MCF 10A (cell line): Measurements from ENCODE around the gene NFATC3. TPM values are rescaled to one million over a fixed set of nuclear protein-coding genes. Genes with fewer than 3 reads are reported as not detected.
A peak's percentile ranks its signal among the peaks of the same experiment; 100 is the strongest.

Experiments used
- BruUV-seq: library from RNA; stranded (reverse); fragments of 400-500 nt; replicated peaks from 2 replicates; lab custom pipeline; 2021; lab: Mats Ljungman, UMichigan
- CTCF ChIA-PET: fragments of 300-600 bp; sonication (Branson Sonifier 250); formaldehyde crosslinking; extraction: SDS; loops from one replicate; lab custom pipeline; 2021; ENCODE audit warnings: antibody characterized with exemption, inconsistent platforms; lab: Yijun Ruan, JAX
- POLR2A ChIA-PET: fragments of 300-600, 350-650 bp; sonication (Branson Sonifier 250); formaldehyde crosslinking; extraction: SDS; loops from one replicate; lab custom pipeline; 2020; ENCODE audit warnings: antibody characterized with exemption, inconsistent platforms; lab: Yijun Ruan, JAX
- DNase-seq: peaks from one replicate; pipeline ENCODE4 v3.0.0-alpha.2; 2018; ENCODE audit not compliant: unreplicated experiment
- H3K27ac Mint-ChIP-seq: one replicate; pipeline ENCODE4 v1.8.0; 2022; ENCODE audit warnings: mild to moderate bottlenecking, low read depth, mixed read lengths; ENCODE audit not compliant: unreplicated experiment
- H3K27me3 Mint-ChIP-seq: one replicate; pipeline ENCODE4 v1.8.0; 2022; ENCODE audit warnings: mixed read lengths; ENCODE audit not compliant: insufficient read depth, unreplicated experiment
- H3K36me3 Mint-ChIP-seq: one replicate; pipeline ENCODE4 v1.8.0; 2022; ENCODE audit warnings: mild to moderate bottlenecking, moderate library complexity, mixed read lengths; ENCODE audit not compliant: insufficient read depth, unreplicated experiment
- H3K4me1 Mint-ChIP-seq: one replicate; pipeline ENCODE4 v1.8.0; 2022; ENCODE audit warnings: mixed read lengths; ENCODE audit not compliant: insufficient read depth, unreplicated experiment
- H3K4me3 Mint-ChIP-seq: one replicate; pipeline ENCODE4 v1.8.0; 2022; ENCODE audit warnings: mild to moderate bottlenecking, moderate library complexity, mixed read lengths; ENCODE audit not compliant: unreplicated experiment
- H3K9me3 Mint-ChIP-seq: one replicate; pipeline ENCODE4 v1.8.0; 2022; ENCODE audit warnings: mixed read lengths; ENCODE audit not compliant: unreplicated experiment
- intact Hi-C: fragments of 100-400 bp; cut with micrococcal nuclease; formaldehyde crosslinking; loops from 2 replicates; pipeline ENCODE4 v1.14.1; 2022
- total RNA-seq: library from RNA; stranded (reverse); gene quantifications from 2 replicates; pipeline ENCODE4 v1.2.3, GENCODE V29; 2022
- TF ChIP-seq, protein P1 (sequence below): fragments of 200-600 bp; IDR thresholded peaks from one replicate; pipeline ENCODE4 v1.8.0; 2022; ENCODE audit warnings: antibody characterized with exemption, mild to moderate bottlenecking; ENCODE audit not compliant: unreplicated experiment

The NFATC3 gene
- total RNA-seq, 1 experiment from 2014 or later: 24.1 TPM

- ChIA-PET POLR2A (interaction anchor here (0.6 kb wide), 1 partner anchor 136 kb away, joined by 3 read pairs; no protein-coding TSS in a partner anchor), CTCF (no interaction called here)
- intact Hi-C loops: no loop called here
- H3K4me3 Mint-ChIP-seq: no peak overlapping the region
- TSS peak; percentile 47 for BruUV-seq
- H3K27me3 Mint-ChIP-seq: no peaks in the 10 kb centered on the region
- H3K36me3 Mint-ChIP-seq: peaks cover 28% of the 10 kb centered on the region
- H3K4me1 Mint-ChIP-seq: no peaks in the 10 kb centered on the region
- H3K9me3 Mint-ChIP-seq: no peaks in the 10 kb centered on the region
- TF ChIP-seq, protein P1, sequence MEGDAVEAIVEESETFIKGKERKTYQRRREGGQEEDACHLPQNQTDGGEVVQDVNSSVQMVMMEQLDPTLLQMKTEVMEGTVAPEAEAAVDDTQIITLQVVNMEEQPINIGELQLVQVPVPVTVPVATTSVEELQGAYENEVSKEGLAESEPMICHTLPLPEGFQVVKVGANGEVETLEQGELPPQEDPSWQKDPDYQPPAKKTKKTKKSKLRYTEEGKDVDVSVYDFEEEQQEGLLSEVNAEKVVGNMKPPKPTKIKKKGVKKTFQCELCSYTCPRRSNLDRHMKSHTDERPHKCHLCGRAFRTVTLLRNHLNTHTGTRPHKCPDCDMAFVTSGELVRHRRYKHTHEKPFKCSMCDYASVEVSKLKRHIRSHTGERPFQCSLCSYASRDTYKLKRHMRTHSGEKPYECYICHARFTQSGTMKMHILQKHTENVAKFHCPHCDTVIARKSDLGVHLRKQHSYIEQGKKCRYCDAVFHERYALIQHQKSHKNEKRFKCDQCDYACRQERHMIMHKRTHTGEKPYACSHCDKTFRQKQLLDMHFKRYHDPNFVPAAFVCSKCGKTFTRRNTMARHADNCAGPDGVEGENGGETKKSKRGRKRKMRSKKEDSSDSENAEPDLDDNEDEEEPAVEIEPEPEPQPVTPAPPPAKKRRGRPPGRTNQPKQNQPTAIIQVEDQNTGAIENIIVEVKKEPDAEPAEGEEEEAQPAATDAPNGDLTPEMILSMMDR: no peak
- no peak overlapping the region for H3K27ac Mint-ChIP-seq
- no peak for DNase-seq
Observed at GRCh38 chr16:68190736-68191510, 105.8 kb downstream of the NFATC3 start.

DNA sequence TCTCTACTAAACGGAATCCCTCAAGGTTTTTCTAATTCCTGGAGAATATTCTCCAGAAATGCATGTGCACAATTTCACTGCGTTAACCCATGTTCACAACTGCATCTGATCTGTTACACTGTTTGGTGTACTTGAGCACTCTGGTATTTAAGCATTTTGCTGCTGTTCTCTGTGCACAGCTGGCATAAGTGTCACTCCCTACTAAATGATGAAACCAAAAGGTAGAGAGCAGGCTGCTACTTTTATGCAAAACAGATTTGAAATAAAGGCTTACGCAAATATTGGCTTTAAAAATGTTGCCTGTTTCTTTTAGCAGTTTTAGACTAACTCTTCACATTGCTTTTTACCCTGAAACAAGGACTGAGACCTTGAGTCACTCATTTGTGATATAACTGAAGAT lies 109.1 kb downstream of the NFATC3 start:
- POLR2A ChIA-PET: no interaction called here
- Mint-ChIP-seq H3K27me3 (no peaks in the 10 kb centered on the region), H3K9me3 (no peaks in the 10 kb centered on the region), H3K27ac (no peak overlapping the region), H3K36me3 (peaks cover 17% of the 10 kb centered on the region), H3K4me3 (no peak overlapping the region), H3K4me1 (no peaks in the 10 kb centered on the region)
- BruUV-seq: no TSS peak
- CTCF ChIA-PET: interaction anchor here (0.6 to 2.0 kb wide), 2 partner anchors 36 to 88 kb away, joined by 3 to 7 read pairs; no protein-coding TSS in a partner anchor
- no peak for DNase-seq
- TF ChIP-seq, protein P1: no peak
- intact Hi-C loops: no loop called here

DNA sequence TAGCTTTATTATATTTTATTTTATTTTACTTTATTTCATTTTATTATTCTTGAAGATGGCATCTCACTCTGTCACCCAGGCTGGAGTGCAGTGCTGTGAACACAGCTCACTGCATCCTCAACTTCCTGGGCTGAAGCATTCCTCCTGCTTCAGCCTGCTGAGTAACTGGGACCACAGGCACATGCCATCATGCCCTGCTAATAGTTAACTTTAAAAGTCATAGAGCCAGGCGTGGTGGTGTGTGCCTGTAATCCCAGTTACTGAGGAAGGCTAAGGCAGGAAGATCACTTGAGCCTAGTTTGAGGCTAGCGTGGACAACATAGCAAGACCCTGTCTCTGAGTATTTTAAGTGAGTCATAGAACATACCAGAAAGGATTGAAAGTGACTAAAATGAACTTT lies 112.1 kb downstream of the NFATC3 start:
- CTCF ChIA-PET: interaction anchor here (0.6 kb wide), 1 partner anchor 9 kb away, joined by 3 read pairs; no protein-coding TSS in a partner anchor
- peaks cover 7% of the 10 kb centered on the region for H3K4me1 Mint-ChIP-seq
- no peak overlapping the region for H3K27ac Mint-ChIP-seq
- intact Hi-C loops: no loop called here
- no TSS peak for BruUV-seq
- no peak for DNase-seq
- H3K9me3 Mint-ChIP-seq: no peaks in the 10 kb centered on the region
- no peak overlapping the region for H3K4me3 Mint-ChIP-seq
- peaks cover 4% of the 10 kb centered on the region for H3K36me3 Mint-ChIP-seq
- H3K27me3 Mint-ChIP-seq: no peaks in the 10 kb centered on the region
- POLR2A ChIA-PET: interaction anchor here (0.6 to 1.3 kb wide), 4 partner anchors 9 to 634 kb away, joined by 3 read pairs; partner anchors contain the start of gene ESRP2
- TF ChIP-seq, protein P1: no peak

DNA sequence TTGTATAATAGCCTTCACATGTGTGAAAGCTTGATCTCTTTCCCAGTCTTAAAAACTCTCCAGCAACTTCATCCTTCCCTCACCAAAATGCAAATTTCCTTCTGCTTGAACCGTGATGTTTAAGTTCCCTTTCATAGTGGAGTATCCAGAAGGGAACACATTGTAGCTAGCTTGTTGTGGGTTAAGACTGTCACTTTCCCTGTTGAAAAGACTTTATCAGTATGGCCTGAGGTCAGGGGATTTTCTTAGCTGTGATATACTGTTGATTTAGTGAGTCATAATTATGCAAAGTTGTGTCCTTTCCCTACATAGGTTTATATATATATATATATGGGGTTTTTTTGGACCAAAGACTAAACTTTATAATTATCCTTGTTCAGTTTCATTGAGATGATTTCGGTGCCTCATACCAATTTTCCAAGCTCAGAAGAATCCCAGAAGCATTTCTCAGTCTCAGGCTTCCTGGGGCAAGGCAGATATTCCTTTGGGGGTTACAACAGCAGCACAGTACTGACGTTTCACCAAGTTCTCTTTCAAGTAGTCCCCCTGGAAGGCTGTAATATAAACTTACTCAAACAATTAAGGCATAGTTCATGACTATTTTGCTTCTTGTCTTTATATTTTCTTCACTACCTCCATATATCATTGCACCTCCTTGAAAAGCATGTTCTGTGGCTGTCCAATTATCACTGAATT lies 115.1 kb downstream of the NFATC3 start:
- BruUV-seq: no TSS peak
- Mint-ChIP-seq H3K4me1 (peaks cover 7% of the 10 kb centered on the region), H3K9me3 (no peaks in the 10 kb centered on the region), H3K27ac (no peak overlapping the region), H3K4me3 (no peak overlapping the region), H3K27me3 (no peaks in the 10 kb centered on the region), H3K36me3 (peaks cover 10% of the 10 kb centered on the region)
- TF ChIP-seq, protein P1: no peak
- DNase-seq: peak; percentile 60
- intact Hi-C loops: no loop called here
- ChIA-PET CTCF (interaction anchor here (0.6 to 0.9 kb wide), 5 partner anchors 9 to 145 kb away, joined by 3 read pairs; no protein-coding TSS in a partner anchor), POLR2A (interaction anchor here (1.0 kb wide), 1 partner anchor 9 kb away, joined by 3 read pairs; no protein-coding TSS in a partner anchor)
